Endothelial cell of umbilical vein (primary cell): ENCODE results near the gene NFATC3. TPM values are rescaled to one million over a fixed set of nuclear protein-coding genes. Genes with fewer than 3 reads are reported as not detected.

ENCODE experiments used
- BruUV-seq: library from RNA; stranded (reverse); fragments of 400-500 nt; replicated peaks from 2 replicates; lab custom pipeline; 2021; lab: Mats Ljungman, UMichigan
- CTCF ChIA-PET: fragments of 300-600, 350-600 bp; sonication (Branson Sonifier 250); formaldehyde crosslinking; loops from one replicate; lab custom pipeline; 2021; ENCODE audit warnings: antibody characterized with exemption, inconsistent platforms; lab: Charles Lee
- POLR2A ChIA-PET: fragments of 300-600, 350-600 bp; sonication (Branson Sonifier 250); formaldehyde crosslinking; loops from one replicate; lab custom pipeline; 2021; ENCODE audit warnings: antibody characterized with exemption, inconsistent platforms; lab: Charles Lee
- DNase-seq: peaks from one replicate; pipeline ENCODE4 v3.0.0-alpha.2; 2011; ENCODE audit warnings: low read depth, low spot score
- FAIRE-seq: peaks from 2 replicates; lab custom pipeline; 2011; peaks lifted over from hg19 to GRCh38; lab: Jason Lieb, UNC
- H2AFZ ChIP-seq: 2 replicates; pipeline ENCODE4 v1.6.0; 2012; ENCODE audit warnings: low read depth, low read length, control low read depth, inconsistent platforms
- H3K27ac ChIP-seq: 2 replicates; pipeline ENCODE4 v1.5.1; 2011; ENCODE audit warnings: low read depth, mild to moderate bottlenecking, control low read depth, low read length, moderate library complexity; ENCODE audit not compliant: insufficient read depth
- H3K27me3 ChIP-seq, 2 experiments: 2 replicates each; pipeline versions ENCODE4 v1.6.0 to v1.6.1; 2011; ENCODE audit warnings: low read length in 2 of 2, mixed read lengths in 1 of 2; ENCODE audit not compliant: control insufficient read depth in 2 of 2, insufficient read depth in 2 of 2
- H3K36me3 ChIP-seq, 2 experiments: 2 replicates in 1 of 2; 3 replicates in 1 of 2; pipeline ENCODE4 v1.5.1; 2011; ENCODE audit warnings: low read length in 2 of 2, mild to moderate bottlenecking in 1 of 2, moderate library complexity in 1 of 2; ENCODE audit not compliant: control insufficient read depth in 2 of 2, insufficient read depth in 2 of 2; ENCODE audit errors: extremely low read depth in 1 of 2
- H3K4me1 ChIP-seq: 3 replicates; pipeline ENCODE4 v1.5.1; 2011; ENCODE audit warnings: mild to moderate bottlenecking, low read length; ENCODE audit not compliant: control insufficient read depth, insufficient read depth; ENCODE audit errors: extremely low read depth
- H3K4me2 ChIP-seq: 2 replicates; pipeline ENCODE4 v1.6.1; 2011; ENCODE audit warnings: low read length, control low read depth, mixed read lengths; ENCODE audit not compliant: insufficient read depth
- H3K4me3 ChIP-seq, 3 experiments: fragments of 200-600 bp in 1 of 3; sonication (generic), shearing (Covaris generic) in 1 of 3; replicated peaks in 1 of 3; 2 replicates each; pipeline ENCODE4 v1.5.1; 2011 to 2016; ENCODE audit warnings: control low read depth in 3 of 3, low read length in 3 of 3, mild to moderate bottlenecking in 2 of 3, inconsistent platforms in 1 of 3, low read depth in 1 of 3, moderate library complexity in 1 of 3; ENCODE audit not compliant: insufficient read depth in 1 of 3
- H3K79me2 ChIP-seq: 2 replicates; pipeline ENCODE4 v1.6.0; 2012; ENCODE audit warnings: low read length, inconsistent platforms; ENCODE audit not compliant: control insufficient read depth, insufficient read depth
- H3K9ac ChIP-seq: replicated peaks from 2 replicates; pipeline ENCODE3; 2011; ENCODE audit warnings: low read length, control low read depth; ENCODE audit not compliant: insufficient read depth; ENCODE audit errors: extremely low read depth
- H3K9me1 ChIP-seq: replicated peaks from 3 replicates; pipeline ENCODE4 v1.6.0; 2011; ENCODE audit warnings: mild to moderate bottlenecking, low read length; ENCODE audit not compliant: control insufficient read depth, insufficient read depth; ENCODE audit errors: extremely low read depth
- H3K9me3 ChIP-seq: replicated peaks from 2 replicates; pipeline ENCODE4 v1.5.1; 2012; ENCODE audit warnings: low read length, inconsistent platforms; ENCODE audit not compliant: control insufficient read depth, insufficient read depth
- H4K20me1 ChIP-seq: replicated peaks from 2 replicates; pipeline ENCODE3; 2011; ENCODE audit warnings: mild to moderate bottlenecking, low read length; ENCODE audit not compliant: control insufficient read depth, insufficient read depth; ENCODE audit errors: extremely low read depth
- CTCF ChIP-seq, 2 donors: IDR thresholded peaks; 1 replicate in 1 of 2; 2 replicates in 1 of 2; pipeline ENCODE4 v1.5.1; 2011; ENCODE audit warnings: low read length in 2 of 2, mild to moderate bottlenecking in 2 of 2, moderate library complexity in 2 of 2, control low read depth in 1 of 2, inconsistent platforms in 1 of 2, low read depth in 1 of 2; ENCODE audit not compliant: insufficient read depth in 1 of 2; ENCODE audit errors: extremely low read depth in 1 of 2
- EZH2 ChIP-seq: IDR thresholded peaks from 2 replicates; pipeline ENCODE4 v1.6.1; 2012; ENCODE audit warnings: borderline replicate concordance, low read depth, mild to moderate bottlenecking, moderate library complexity, low read length, inconsistent platforms; ENCODE audit not compliant: severe bottlenecking
- FOS ChIP-seq: IDR thresholded peaks from 2 replicates; pipeline ENCODE4 v1.6.1; 2011; ENCODE audit warnings: mild to moderate bottlenecking, low read length, moderate library complexity, borderline replicate concordance; ENCODE audit not compliant: insufficient read depth
- GATA2 ChIP-seq: IDR thresholded peaks from 2 replicates; pipeline ENCODE4 v1.7.0; 2011; ENCODE audit warnings: low read depth, mild to moderate bottlenecking, moderate library complexity, mixed read lengths, low read length; ENCODE audit not compliant: insufficient read length, insufficient read depth
- JUN ChIP-seq: IDR thresholded peaks from 2 replicates; pipeline ENCODE4 v1.6.1; 2011; ENCODE audit warnings: borderline replicate concordance, low read depth; ENCODE audit not compliant: insufficient read length, insufficient read depth
- MAX ChIP-seq: IDR thresholded peaks from 2 replicates; pipeline ENCODE4 v1.6.1; 2011; ENCODE audit not compliant: insufficient read depth, insufficient read length
- MYC ChIP-seq: IDR thresholded peaks from one replicate; pipeline ENCODE4 v1.6.1; 2011; ENCODE audit warnings: mild to moderate bottlenecking, low read depth, low read length
- POLR2A ChIP-seq: IDR thresholded peaks from 2 replicates; pipeline ENCODE4 v1.6.1; 2012; ENCODE audit warnings: low read depth, mild to moderate bottlenecking, control low read depth, low read length
- POLR2AphosphoS5 ChIP-seq: IDR thresholded peaks from 2 replicates; pipeline ENCODE4 v1.6.1; 2012; ENCODE audit warnings: low read depth, mild to moderate bottlenecking, control low read depth, low read length, moderate library complexity; ENCODE audit not compliant: insufficient read depth
- dilution Hi-C: fragments of 300-500 bp; cut with MboI; formaldehyde crosslinking; loops from one replicate; pipeline ENCODE4 v1.15.0; 2019; ENCODE audit warnings: low sequenced_read_pairs; ENCODE audit not compliant: extremely low pct_ligation_motif_present
- intact Hi-C: fragments of 100-400 bp; cut with micrococcal nuclease; formaldehyde crosslinking; loops from one replicate; pipeline ENCODE4 v1.10.0; 2022
- polyA plus RNA-seq, 4 experiments: library from polyadenylated mRNA; depleted of rRNA in 3 of 4; stranded (reverse) in 3 of 4; unstranded in 1 of 4; fragments of >200 nt; gene quantifications; 2 replicates each; pipeline versions ENCODE4 v1.2.1 to v1.2.3, GENCODE V29; 2011 to 2012; ENCODE audit warnings: missing spikeins in 1 of 4
- total RNA-seq: library from RNA; stranded (reverse); gene quantifications from 2 replicates; pipeline ENCODE4 v1.2.3, GENCODE V29; 2021

NFATC3 gene
- total and polyA plus RNA-seq, 2 donors (not counting 3 experiments of a cell fraction or from before 2014, with no cell fraction given) = 15.6 to 33.1 TPM

GRCh38 chr16:68074850-68075555, 10.2 kb upstream of the NFATC3 start:
- no TSS peak for BruUV-seq
- ChIA-PET POLR2A (no interaction called here), CTCF (interaction anchor here (1.4 to 3.6 kb wide), 4 partner anchors 7 to 34 kb away, joined by 3 to 14 read pairs (median 8); partner anchors contain the start of gene NFATC3)
- Histone ChIP-seq H3K9me3 (no peaks in the 10 kb centered on the region), H3K27ac (no peak overlapping the region), H3K9ac (no peak overlapping the region), H3K27me3 (no peaks in the 10 kb centered on the region), H3K79me2 (no peaks in the 10 kb centered on the region), H3K9me1 (no peaks in the 10 kb centered on the region), H4K20me1 (no peaks in the 10 kb centered on the region), H3K36me3 (peaks cover 0 to 36% of the 10 kb centered on the region in 2 experiments), H3K4me1 (peaks cover 13% of the 10 kb centered on the region), H2AFZ (no peak overlapping the region), H3K4me2 (no peak overlapping the region), H3K4me3 (no peak overlapping the region)
- dilution Hi-C loops = no loop called here
- intact Hi-C loops = no loop called here
- DNase-seq (no peak), FAIRE-seq (no peak)
- TF ChIP-seq JUN (no peak), MYC (no peak), POLR2A (no peak), CTCF (IDR thresholded peaks at IDR 0.05; ENCODE audit: extremely low read depth in 1 of 2, insufficient read depth in 1 of 2, low read depth in 1 of 2, low read length in 2 of 2) (no peak), MAX (no peak), POLR2AphosphoS5 (no peak), EZH2 (no peak), FOS (no peak), GATA2 (no peak)
